GM18526 (cell line): ENCODE results near the gene BANF2.

Experiments used
- POLR2A ChIP-seq: IDR thresholded peaks from 3 replicates; pipeline ENCODE4 v1.6.1; 2011; ENCODE audit not compliant: insufficient read length; ENCODE audit errors: extremely low read depth

Gene BANF2

DNA sequence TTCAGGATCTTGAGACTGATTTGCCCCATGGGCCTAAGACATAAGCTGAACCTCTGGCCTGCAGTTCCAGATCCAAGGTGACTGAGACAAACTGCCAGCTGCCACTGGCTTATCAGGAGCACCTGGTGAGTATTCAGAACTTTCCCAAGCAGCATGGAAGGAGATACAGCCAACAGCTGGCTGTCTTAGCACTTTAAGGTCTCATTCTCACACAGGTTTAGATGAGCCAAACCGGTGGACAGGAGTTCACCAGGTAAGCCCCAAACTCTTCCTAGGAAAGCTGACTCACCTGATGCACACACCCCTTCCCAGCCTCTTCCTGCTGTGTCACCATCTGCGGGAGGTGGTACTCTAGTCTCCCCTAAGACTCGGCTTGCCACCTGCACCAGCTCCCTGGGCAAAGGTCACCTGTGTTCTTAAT, at the start of gene BANF2:
BANF2 (plus strand) TSS at position 36 of the 421 bp plus-strand sequence. CDS start 25,060 bp downstream, outside the sequence.
- TF ChIP-seq POLR2A = no peak

DNA sequence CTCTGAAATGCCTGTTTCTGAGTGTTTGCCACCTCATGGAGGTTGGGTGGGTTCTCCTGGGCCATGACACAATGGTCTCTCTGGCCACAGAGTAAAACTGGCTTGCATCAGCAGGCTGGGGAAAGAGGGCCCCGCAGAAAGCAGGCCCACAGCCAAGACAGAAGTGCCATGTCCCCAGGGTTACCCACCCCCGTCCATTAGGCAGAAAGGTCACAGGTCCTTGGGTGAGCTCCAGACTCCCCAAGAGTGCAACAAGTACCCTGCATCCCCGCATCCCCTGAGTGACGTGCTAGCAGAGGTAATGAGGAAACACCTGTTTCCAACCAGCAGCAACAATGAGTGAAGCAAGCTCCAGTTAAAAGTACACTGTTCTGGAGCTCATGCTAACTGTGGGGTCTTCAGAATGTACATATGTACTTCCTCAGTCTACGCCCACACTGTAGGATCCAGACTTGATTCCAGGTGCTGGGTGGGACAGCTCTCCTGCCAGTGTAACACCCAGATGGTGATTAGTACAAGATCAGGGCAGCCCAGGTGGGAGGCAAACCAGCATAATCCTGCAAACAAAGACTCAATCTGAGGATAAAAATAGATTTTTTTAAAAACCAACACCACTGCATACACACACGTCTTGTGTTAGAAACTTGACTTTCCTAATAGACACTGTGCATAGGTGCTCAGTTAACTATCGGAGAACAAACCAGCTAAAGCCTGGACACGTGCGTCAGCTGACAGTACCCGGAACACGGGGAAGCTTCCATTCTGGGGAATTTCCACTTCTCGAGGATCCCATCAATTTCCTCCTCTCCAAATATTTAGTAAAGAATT, 49.3 kb upstream of the BANF2 start:
- no peak for TF ChIP-seq POLR2A

GRCh38 chr20:17651129-17651759, 48.5 kb upstream of the BANF2 start:
- TF ChIP-seq POLR2A = no peak

- no peak for TF ChIP-seq POLR2A
These were observed 47.9 kb upstream of the BANF2 start for GRCh38 chr20:17651760-17652388.

- no peak for TF ChIP-seq POLR2A
These were observed 47.4 kb upstream of the BANF2 start for GRCh38 chr20:17652411-17652810.

- TF ChIP-seq POLR2A = no peak
These were observed 45.7 kb upstream of the BANF2 start for GRCh38 chr20:17653835-17654648.

DNA sequence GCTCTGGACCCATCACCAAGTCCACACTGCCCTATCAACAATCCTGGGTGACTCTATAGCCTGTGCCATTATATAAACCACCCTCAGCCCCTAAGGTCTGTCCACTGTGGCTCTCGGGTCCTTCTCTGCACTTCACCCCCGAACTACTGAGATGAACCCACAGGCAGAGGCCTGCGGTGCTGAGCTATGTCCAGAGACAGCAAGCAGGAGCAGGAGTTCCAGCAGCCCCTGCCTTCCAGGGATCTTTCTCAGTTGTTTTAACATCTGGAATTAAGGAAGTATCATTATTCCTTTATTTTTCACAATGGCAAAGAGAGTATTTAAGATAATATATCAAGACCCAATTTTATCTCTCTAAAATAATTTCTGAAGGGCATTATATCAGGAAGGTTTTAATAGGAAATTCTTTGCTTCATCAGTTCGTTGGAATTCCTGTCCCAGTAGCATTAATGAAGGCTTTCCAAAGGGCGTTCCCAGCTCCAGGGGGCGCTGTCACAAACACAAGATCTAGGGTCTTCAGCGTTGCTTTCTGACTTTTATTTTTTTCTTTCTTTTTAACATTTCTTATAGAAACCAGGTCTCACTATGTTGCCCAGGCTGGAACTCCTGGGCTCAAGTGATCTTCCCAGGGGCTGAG, 45.0 kb upstream of the BANF2 start:
- TF ChIP-seq POLR2A = no peak

GRCh38 chr20:17655286-17655651, 44.5 kb upstream of the BANF2 start:
- TF ChIP-seq POLR2A = no peak

DNA sequence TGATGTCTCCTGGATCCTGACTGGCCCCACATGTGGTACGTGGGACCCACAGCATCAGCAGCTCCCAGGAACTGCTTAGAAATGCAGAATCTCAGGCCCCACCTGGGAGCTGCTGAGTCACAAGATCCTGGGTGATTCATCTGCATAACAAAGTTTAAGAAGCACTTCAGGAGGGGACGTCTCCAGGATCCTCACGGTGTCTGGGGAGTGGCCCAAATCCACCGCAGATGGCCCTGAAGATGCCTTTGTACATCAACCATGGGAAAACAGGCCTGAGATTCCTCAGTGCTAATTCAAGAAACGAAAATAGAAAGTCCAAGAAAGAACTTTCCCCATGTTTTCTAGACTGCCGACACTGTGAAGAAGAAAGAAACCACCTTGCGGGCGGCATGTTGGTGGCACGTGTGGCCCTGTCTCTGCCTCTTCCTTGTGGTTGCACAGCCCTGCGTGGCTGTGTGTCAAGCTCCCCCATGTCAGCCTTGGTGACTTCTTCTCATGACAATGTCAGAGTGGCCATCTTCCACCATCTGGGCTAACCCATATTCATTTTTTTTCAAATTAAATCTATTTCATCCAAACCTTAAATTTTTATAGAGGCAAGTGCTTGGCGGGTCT, 43.8 kb upstream of the BANF2 start:
- TF ChIP-seq POLR2A = no peak

DNA sequence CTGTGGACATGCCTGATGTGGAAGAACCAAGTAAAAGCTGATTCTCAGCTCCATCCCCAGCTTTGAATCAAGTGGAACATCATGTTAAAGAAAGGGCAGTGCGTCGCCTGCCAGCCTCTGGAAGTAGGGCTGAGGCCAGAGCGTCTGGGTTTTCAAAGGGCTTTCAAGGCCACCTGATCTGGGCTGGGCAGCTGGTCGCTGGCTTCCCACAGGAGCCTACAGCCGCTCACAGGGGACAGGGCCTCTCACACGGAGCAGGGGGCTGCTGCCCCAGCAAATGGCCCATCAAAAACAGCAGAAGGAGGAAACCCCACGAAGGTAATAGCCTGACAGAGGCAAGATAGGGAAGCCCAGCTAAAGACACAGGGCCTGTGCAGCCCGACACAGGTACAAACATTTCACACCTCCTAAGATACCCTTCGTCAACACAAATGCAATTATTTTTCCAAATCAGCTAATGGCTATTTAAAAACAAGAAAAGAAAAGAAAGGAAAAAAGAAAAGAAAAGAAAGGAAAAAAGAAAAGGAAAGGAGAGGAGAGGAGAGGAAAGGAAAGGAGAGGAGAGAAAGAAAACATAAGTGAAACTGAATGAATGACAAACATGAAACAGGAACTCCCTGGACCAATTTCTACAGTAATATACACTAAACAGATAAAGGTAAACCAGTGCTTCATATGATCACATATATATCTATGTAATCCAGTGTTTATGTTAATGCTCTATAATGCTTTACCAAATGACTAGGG, 42.5 kb upstream of the BANF2 start:
- TF ChIP-seq POLR2A = no peak

GRCh38 chr20:17657898-17658647, 41.7 kb upstream of the BANF2 start:
- no peak for TF ChIP-seq POLR2A

DNA sequence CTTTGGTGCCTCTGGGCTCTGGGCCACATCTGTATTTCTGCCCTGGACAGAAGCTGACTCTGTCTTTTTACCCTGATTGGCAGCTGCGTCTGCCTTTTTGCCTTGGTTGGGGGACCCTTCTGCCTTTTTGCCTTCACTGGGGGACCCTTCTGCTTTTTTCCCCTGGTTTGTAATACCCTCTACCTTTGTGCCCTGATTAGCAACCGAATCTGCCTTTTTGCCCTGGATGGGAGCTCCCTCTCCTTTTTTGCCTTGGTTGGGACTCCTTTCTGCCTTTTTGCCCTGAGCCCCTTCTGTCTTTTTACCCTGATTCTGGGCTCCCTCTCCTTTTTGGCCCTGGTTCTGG, 41.1 kb upstream of the BANF2 start:
- no peak for TF ChIP-seq POLR2A

DNA sequence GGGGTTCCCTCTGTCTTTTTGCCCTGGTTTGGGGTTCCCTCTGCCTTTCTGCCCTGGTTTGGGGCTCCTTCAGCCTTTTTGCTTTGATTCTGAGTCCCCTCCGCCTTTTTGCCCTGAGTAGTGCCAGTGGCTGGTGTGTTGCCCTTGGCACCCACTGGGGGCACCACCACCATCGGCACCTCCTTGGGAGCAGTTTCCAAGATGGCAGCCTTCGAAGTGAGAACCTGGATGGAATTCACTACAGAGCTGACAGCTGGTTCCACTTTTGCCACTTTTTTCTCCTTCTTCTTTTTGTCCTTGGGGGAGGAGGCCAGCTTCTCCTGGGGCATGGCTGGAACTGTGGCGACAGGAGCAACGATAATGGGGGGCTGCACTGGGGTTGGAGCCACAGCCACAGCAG, 40.0 kb upstream of the BANF2 start:
- no peak for TF ChIP-seq POLR2A
